ENCODE data around the gene AGAP9.
"Not testable (repeated sequence)": the region's sequence is repeated elsewhere in the genome, so short reads cannot be mapped to it uniquely, and the experiment has no call there.

The AGAP9 gene

GRCh38 chr10:47484786-47485185 lies 38.7 kb downstream of the AGAP9 start:
- DNase-seq: not testable (repeated sequence)

DNA sequence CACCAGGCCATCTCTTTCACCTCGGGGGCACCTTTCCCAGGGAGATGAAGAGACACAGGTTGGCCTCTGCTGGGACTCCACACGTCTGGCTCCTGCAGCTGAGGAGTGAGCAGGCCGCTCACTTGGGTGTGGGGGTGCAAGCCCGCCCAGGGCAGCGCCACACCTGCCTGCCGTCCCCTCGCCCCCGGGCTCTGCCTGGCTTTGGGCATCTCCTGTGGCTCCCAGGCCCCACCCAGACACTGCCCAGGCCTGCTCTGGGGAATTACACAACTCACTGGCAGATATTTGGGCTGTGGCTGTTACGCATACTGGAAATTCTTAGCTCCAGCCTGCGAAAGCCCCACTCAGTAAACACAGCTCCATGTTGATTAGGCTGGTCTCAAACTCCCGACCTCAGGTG lies 39.5 kb downstream of the AGAP9 start, which contains the start of gene ANXA8:
Gene ANXA8 (minus strand): TSS at position 193 of the 400 bp plus-strand sequence. CDS start 182 bp downstream, at position 11.
- DNase-seq: not testable (repeated sequence)

DNA sequence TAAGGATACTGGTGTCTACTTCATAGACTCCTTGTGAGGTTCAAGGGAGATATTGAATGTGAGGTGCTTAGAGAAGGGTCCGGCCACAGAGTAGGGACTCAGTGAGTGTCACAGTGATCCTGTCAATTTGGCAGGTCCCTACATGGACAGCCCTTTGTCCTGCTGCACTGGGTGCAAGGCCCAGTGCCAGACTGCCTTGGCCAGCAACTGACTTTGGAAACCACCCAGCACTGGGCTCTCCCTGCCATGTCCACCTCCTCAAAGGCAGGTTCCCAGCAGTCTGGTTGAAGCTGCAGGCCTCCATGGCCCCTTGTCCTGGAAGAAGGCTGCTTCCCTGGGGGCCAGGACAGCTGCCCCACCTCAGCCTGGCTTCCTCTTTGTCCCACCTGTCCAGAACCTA lies 41.1 kb downstream of the AGAP9 start:
- not testable (repeated sequence) for DNase-seq

DNA sequence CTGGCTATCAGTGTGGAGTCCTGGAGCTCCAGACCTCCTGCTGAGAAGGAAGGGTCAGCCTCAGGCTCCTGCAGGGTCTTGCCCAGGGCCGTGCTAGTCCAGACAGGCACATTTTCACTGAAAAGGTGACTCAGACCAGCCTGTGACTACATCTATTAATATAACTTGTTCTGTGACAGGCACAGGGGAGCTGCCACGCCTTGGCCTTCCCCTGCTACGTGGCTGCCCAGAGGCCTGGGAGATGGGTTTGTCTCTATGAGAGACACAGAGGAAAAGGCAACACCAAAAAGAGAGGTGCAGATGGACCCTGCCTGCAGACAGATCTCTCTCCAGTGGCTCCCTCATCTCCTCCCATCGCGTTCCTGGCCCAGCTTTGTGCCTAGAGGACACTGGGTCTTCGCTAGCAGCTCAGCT lies 41.7 kb downstream of the AGAP9 start:
- not testable (repeated sequence) for DNase-seq

DNA sequence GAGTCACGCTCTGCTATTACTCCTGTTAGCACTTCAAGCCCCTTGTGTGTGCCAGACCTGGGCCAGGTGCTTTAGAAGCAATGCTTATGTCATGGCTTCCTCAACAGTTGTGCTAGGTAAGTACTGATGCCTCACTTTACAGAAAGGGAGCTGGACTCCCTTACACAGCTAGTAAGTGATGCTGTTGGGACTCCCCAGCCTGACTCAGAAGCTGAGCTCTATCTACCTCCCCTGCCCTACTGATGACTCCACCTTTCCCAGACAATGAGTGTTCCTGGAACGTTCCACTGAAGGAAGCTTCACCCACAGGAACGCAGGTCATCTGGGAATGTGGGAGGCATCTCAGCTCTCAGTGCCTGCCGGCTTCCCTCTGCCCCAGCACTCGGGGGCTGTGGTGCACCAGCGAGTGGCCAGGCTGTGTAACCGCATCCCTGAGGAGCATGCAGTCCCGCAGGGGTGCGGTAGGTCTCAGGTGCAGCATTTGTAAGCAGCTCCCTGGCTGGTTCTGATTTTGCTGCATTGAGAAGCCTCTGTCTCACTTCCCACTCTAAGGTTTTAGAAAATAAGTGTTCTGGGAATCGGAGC lies 42.2 kb downstream of the AGAP9 start:
- DNase-seq: not testable (repeated sequence)

DNA sequence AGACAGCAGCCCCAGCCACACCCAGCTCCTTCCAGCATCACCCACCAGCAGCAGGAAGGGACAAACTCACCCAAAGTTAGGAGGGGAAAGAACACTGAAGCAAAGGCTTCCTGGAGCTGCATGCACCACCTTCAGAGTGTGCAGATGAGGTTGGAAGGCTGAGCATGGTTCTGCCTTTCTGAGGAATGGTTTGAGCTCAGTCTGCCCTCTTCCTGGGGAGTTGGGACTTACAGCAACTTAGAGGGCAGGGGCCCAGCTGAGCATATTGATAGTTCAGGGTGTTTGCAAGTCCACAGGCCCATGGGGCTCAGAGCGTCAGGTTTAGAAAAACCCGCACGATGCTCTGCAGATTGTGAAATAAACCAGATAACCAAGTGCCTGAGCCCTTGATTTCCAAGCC lies 43.3 kb downstream of the AGAP9 start:
- DNase-seq: not testable (repeated sequence)

DNA sequence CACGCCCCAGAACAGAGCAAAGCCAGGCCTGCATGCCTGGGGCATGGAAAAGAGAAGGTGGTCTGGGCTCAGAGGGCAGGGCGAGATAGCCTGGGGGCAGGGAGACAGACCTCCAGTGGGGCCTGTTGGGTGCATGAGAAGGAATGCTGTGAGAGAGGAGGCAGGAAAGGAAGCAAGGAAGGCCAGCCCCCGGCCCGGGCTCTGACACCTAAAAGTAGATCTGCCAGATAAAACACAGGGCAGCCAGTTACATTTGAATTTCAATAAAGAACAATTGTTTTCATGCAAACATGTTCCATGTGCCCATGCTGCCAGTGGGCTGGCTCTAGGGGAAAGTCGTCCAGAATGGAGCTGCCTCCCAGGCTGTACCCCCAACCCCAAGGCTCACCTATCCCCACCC lies 45.3 kb downstream of the AGAP9 start:
- DNase-seq: not testable (repeated sequence)

- not testable (repeated sequence) for DNase-seq
Observed at GRCh38 chr10:47477078-47477477, 46.4 kb downstream of the AGAP9 start.

DNA sequence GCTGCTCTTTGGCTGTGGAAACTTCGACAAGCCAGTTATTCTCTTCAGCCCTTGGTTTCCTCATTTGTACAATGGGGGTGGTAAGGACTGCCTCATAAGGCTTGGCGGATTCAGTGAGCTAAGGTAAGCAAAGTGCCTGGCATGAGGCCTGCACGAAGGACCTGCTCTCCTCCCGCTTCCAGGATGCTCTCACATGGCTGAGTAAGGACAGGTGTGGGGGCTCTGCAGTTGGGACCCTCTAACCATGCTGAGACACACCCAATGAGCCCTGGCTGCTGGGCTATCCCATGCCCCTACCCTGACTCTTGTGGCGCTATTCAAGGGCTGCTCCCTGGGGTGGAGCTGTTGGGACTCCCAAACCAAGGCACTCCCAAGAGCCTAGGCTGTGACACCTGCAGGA lies 48.3 kb downstream of the AGAP9 start:
- DNase-seq: not testable (repeated sequence)

- DNase-seq: not testable (repeated sequence)
Observed at GRCh38 chr10:47473516-47473915, 49.9 kb downstream of the AGAP9 start.

- not testable (repeated sequence) for DNase-seq
Observed at GRCh38 chr10:47472647-47473046, 50.8 kb downstream of the AGAP9 start.

DNA sequence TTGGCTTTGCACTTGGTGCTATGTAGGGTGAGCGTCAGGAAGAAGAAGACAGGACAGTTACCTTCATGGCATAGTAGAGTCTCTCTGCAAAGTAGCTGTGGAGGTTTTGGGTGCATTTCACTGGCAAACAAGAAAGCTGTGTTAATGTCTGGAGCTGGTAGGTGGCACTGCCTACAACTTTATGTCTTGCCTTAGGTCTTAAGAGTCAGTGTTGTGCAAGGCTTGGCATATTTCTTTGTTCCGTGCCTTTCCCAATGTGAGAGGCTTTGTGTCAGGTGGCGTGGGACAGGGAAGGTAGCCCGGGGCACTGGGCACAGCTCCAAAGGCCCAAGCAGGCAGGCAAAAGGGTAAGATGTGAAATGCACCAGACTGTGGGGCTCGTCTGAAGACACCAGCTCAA lies 51.4 kb downstream of the AGAP9 start:
- not testable (repeated sequence) for DNase-seq

- DNase-seq: not testable (repeated sequence)
Observed at GRCh38 chr10:47468731-47469528, 54.5 kb downstream of the AGAP9 start.

GRCh38 chr10:47467957-47468356 lies 55.5 kb downstream of the AGAP9 start:
- not testable (repeated sequence) for DNase-seq

GRCh38 chr10:47467458-47467857 lies 56.0 kb downstream of the AGAP9 start:
- DNase-seq: not testable (repeated sequence)

DNA sequence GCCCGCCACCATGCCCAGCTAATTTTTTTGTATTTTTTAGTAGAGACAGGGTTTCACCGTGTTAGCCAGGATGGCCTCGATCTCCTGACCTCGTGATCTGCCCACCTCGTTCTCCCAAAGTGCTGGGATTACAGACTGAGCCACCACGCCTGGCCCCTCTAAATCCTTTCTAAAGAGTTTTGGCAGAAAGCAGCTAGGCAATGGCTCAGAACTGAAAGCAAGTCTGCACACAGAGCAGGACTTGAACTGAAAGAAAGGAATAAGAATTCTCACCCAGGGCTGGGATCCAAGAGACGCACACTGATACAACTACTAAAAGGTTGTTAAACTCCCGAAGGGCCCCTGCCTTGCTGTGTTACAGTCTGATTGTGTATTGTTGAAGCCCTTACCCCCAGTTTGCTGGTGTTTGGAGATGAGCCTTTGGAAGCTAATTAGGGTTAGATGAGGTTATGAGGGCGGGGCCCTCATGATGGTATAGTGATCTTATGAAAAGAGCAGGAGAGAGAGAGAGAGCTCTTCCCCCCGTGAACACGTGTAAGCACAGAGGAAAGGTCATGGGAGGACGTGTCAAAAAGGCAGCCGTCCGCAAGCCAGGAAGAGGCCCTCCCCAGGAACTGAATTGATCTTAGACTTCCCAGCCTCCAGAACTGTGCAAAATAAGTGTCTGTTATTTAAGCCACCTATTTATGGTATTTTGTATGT lies 58.1 kb downstream of the AGAP9 start:
- DNase-seq: not testable (repeated sequence)

DNA sequence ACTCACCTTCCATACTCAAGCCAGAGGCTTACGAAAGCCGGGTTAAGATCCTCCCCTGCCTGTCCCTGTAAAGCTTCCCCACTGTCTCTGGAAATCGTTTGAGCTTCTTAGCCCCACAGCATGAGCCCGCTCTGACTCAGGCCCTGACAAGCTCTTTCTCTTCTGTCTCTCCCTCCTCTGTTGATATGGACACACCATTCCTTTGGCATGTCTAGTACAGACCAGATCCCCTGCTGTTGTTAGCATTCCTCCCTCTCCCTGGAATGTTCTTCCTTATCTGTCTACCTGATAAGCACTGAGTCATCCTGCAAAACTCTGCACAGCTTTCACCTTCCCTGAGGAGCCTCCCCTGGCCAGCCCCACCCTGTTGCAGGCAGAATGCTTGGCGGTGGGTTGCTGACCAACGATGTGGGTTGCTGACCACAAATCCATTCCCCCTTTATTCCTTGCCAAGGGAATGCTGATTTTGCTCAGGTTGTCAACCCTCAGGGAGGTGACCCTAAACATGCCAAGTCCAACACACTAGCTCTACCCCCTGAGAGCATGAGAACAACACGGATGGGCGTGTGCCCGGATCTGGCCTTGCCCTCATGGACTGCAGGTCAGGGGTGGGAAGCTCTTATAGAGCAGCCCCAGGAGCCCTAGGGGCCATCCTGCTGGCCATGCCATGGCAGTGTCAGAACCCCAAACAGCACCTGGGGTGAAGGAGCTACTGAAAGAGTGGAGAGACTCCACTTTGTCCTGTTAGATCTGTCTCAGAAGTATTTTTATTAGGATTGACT lies 60.7 kb downstream of the AGAP9 start:
- DNase-seq: not testable (repeated sequence)

- DNase-seq: not testable (repeated sequence)
Observed at GRCh38 chr10:47461261-47461687, 62.2 kb downstream of the AGAP9 start.

DNA sequence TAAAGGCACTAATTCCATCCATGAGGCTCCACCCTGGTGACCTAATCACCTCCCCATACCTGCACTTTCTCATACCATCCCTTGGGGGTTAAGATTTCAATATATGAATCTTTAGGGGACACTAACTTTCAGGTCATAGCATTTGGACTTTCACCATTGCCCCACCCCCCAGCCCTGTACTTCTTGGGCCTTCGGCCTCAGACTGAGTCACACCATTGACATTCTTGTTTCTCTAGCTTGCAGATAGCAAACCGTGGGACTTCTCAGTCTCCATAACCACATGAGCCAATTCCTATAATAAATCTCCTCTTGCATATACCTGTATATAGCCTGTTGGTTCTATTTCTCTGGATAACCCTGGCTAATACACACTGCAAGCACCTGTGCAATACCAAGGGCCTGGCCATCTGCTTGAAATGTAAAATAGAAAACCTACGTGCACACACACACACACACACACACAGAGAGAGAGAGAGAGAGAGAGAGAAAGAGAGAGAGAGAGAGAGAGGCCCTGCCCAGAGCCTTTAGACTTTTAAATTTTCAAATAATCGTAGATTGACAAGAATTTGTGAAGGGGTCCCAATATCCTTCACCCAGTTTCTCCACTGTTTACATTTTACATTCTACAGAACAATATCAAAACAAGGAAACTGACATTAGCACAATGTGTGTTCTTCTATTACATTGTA lies 64.8 kb downstream of the AGAP9 start:
- DNase-seq: no peak

DNA sequence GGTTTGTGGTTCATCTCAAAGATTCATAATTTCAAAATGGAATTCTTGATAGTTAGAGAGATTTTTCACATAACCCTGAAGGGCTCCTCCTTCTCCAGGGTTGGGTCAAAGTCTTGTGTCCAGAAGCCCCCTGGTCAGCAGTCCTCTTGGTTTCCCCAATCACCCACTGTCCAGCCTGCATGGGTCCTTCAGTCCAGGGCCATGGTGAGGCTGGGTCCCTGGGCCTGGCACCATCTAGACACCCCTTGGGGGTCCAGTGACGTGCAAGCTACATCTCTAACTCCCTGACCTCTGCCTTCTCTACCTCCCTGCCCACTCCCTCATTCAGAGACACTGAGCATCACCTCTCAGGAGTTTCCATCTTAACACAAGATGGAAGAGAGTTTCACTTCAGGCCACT lies 65.6 kb downstream of the AGAP9 start:
- no peak for DNase-seq

DNA sequence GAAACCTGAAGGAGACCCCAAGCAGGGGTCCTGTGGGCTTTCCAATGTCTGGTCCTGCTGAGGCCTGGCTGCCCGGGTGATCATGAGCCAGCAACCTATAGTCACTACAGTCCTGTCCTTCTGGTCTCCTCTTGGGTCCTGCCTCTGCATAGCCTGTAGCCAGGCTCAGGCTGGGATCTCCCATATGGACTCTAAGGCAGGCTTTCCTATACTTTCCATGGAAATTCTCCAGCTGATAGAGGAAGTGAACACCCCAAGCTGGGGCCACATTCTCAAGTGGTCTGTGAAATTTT lies 66.0 kb downstream of the AGAP9 start:
- no peak for DNase-seq

- DNase-seq: no peak
Observed at GRCh38 chr10:47456794-47457527, 66.5 kb downstream of the AGAP9 start.

Data from RPMI8226 (cell line).